ENCODE results near the gene SNRPA1. TPM values are rescaled to one million over a fixed set of nuclear protein-coding genes. Genes with fewer than 3 reads are reported as not detected.

Gene SNRPA1
- total RNA-seq, 4 donors from 2014 or later: 3.2 to 56.4 (median 25.7) TPM

DNA sequence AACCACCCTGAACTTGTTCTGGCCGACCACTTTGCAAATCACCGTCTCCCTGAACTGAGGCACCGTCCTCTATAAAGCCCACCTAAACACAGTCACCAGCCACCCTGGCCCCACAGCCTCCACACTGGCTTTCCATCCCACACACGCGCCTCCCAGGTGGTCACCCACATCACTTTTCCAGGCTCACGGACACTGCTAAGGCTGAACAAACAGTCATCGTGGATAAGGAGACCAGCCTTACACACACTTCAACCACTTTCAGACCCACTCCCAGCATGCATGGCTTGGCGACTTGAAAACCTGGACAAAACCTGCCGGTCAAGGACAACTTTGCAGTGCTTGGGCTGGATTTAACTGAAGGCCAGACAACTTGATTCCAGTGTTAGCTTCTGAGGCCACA, 51.6 kb downstream of the SNRPA1 start:
- peaks cover 0 to 3% of the 10 kb centered on the region in 2 donors for H3K4me1 ChIP-seq
- H3K9me3 ChIP-seq: no peaks in the 10 kb centered on the region
- H3K27me3 ChIP-seq: no peaks in the 10 kb centered on the region
- H3K4me3 ChIP-seq: no peak overlapping the region
- intact Hi-C loops (cut with DNase I; ENCODE audit: low total_unique reads): no loop called here
- no peaks in the 10 kb centered on the region for H3K36me3 ChIP-seq
- H3K27ac ChIP-seq: peak overlapping the region in 1 of 2 donors; percentile 8
- TF ChIP-seq POLR2A (IDR thresholded peaks at IDR 0.05): no peak
- TF ChIP-seq, protein P1, sequence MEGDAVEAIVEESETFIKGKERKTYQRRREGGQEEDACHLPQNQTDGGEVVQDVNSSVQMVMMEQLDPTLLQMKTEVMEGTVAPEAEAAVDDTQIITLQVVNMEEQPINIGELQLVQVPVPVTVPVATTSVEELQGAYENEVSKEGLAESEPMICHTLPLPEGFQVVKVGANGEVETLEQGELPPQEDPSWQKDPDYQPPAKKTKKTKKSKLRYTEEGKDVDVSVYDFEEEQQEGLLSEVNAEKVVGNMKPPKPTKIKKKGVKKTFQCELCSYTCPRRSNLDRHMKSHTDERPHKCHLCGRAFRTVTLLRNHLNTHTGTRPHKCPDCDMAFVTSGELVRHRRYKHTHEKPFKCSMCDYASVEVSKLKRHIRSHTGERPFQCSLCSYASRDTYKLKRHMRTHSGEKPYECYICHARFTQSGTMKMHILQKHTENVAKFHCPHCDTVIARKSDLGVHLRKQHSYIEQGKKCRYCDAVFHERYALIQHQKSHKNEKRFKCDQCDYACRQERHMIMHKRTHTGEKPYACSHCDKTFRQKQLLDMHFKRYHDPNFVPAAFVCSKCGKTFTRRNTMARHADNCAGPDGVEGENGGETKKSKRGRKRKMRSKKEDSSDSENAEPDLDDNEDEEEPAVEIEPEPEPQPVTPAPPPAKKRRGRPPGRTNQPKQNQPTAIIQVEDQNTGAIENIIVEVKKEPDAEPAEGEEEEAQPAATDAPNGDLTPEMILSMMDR (IDR thresholded peaks at IDR 0.05): no peak
- DNase-seq: no peak

DNA sequence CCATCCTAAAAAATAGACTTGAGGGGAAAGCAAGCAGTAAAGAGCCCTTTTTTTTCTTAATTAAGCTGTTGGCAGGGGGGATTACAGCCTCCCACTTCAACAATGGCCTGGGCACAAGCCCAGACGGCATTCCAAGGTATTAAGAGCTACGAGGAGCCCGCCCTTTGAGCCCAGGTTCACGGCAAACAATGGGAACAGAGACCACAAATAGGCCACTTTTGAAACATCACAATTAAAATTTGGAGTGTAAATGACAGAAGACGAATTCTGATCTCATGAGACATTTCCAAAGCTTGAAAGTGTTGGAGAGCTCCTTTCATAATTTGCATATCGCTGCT, 52.1 kb downstream of the SNRPA1 start:
- no peaks in the 10 kb centered on the region for H3K9me3 ChIP-seq
- no peak for DNase-seq
- H3K36me3 ChIP-seq: no peaks in the 10 kb centered on the region
- intact Hi-C loops (cut with DNase I; ENCODE audit: low total_unique reads): no loop called here
- no peak overlapping the region for H3K4me3 ChIP-seq
- H3K27ac ChIP-seq: peak overlapping the region; percentile 8 to 18
- no peaks in the 10 kb centered on the region for H3K27me3 ChIP-seq
- H3K4me1 ChIP-seq: peaks cover 0 to 3% of the 10 kb centered on the region in 2 donors
- TF ChIP-seq POLR2A (IDR thresholded peaks at IDR 0.05): no peak
- TF ChIP-seq, protein P1 (IDR thresholded peaks at IDR 0.05): no peak

DNA sequence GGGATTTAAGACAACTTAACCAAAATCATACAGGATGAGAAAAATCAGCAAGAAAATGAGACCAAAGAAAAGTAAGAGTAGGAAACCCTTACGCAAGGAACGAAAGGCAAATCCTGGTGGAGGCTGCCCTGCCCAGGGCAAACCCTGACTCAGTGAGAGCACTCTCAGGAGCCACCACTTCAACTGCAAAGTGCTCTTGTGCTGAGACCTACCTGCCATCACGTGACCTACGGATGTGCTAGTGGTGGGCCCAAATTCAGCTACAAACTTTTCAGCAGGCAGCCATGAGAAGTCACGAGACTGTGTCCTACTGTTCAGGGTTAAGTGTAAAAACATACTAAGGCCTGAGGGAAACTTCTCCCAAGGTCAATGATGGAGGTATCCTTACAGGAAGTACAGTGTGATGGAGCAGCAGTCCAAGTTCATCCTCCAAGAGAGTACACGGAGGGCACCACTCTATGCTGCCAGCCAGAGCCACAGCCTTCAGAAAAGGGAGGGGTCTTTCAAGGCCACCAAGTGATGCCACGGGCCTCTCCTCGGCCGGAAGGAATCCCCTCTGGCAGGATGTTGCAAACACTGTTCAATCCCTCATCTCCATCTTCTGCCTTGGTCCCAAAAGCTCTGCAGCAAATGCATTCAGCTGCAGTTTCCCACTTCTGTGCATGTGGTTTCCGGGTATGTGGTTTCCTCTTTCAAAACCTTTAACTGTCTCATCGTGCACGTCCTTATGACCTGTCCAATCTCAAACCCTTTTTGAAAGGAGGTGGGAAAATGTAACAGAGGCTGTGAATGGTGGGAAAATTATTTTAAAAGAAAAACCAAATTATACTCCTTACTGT, 52.7 kb downstream of the SNRPA1 start:
- Histone ChIP-seq H3K27ac (peak overlapping the region; percentile 8 to 18), H3K4me1 (peaks cover 0 to 3% of the 10 kb centered on the region in 2 donors), H3K27me3 (no peaks in the 10 kb centered on the region), H3K9me3 (no peaks in the 10 kb centered on the region), H3K36me3 (no peaks in the 10 kb centered on the region), H3K4me3 (no peak overlapping the region)
- TF ChIP-seq, protein P1 (IDR thresholded peaks at IDR 0.05): no peak
- TF ChIP-seq POLR2A (IDR thresholded peaks at IDR 0.05): no peak
- intact Hi-C loops (cut with DNase I; ENCODE audit: low total_unique reads): no loop called here
- no peak for DNase-seq

DNA sequence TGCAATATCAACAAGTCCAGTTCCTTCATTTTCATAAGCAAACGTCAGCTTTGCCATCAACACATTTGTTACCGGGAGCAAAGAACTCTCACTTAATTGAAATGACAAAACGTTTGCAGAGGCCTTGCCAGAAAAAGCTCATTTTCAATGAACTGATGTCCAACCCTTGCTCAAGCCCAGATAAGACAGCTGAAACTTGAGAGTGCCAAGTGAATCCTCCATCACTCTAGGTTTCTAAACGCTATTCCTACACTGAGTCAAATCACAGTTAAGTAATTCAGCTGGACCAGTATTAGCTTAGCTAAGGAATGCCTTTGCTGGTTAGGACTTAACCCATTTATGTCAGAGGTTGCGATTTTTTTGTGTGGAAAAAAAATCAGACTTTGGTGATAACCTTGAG, 54.7 kb downstream of the SNRPA1 start:
- H3K27ac ChIP-seq: peak overlapping the region in 1 of 2 donors; percentile 8
- DNase-seq: no peak
- peaks cover 0 to 3% of the 10 kb centered on the region in 2 donors for H3K4me1 ChIP-seq
- intact Hi-C loops (cut with DNase I; ENCODE audit: low total_unique reads): no loop called here
- no peak for TF ChIP-seq POLR2A (IDR thresholded peaks at IDR 0.05)
- TF ChIP-seq, protein P1 (IDR thresholded peaks at IDR 0.05): no peak
- no peaks in the 10 kb centered on the region for H3K36me3 ChIP-seq
- no peaks in the 10 kb centered on the region for H3K27me3 ChIP-seq
- H3K9me3 ChIP-seq: no peaks in the 10 kb centered on the region
- H3K4me3 ChIP-seq: no peak overlapping the region

DNA sequence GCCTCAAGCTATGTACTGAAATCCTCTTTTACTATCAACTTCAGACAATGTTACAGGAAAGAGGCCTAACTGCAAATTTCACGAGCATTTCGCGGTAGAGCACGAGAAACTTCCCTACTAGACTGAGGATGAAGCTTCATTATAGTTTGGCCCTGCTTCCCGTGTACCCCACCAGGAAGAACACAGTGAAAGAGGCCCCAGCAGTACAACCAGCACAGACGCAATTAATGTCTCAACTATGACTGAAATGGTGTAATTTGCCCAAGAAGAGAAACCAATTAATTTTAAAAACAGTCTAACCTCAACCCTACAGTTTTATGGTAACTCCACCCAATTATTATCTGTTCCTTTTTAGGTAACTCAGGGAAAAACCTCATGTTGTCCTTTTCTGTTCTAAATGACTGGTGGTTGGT, 55.3 kb downstream of the SNRPA1 start:
- peak overlapping the region in 1 of 2 donors; percentile 8 for H3K27ac ChIP-seq
- intact Hi-C loops (cut with DNase I; ENCODE audit: low total_unique reads): no loop called here

More for the DNA sequence above, 55.3 kb downstream of the SNRPA1 start:
- Histone ChIP-seq H3K4me1 (peaks cover 0 to 3% of the 10 kb centered on the region in 2 donors), H3K36me3 (no peaks in the 10 kb centered on the region), H3K27me3 (no peaks in the 10 kb centered on the region), H3K9me3 (no peaks in the 10 kb centered on the region), H3K4me3 (no peak overlapping the region)
- TF ChIP-seq, protein P1 (IDR thresholded peaks at IDR 0.05): no peak
- no peak for TF ChIP-seq POLR2A (IDR thresholded peaks at IDR 0.05)
- DNase-seq: no peak

All from uterus (tissue), 4 donors.